SK-N-SH treated with all-trans-retinoic acid at 6 μM for 48 hours (cell line): ENCODE data around the gene ATP6V0B.

Source experiments
- ARNTL ChIP-seq: fragments of 450-650 bp; formaldehyde crosslinking; IDR thresholded peaks from 2 replicates; pipeline ENCODE4 v1.5.0; 2020; ENCODE audit warnings: low read depth, mild to moderate bottlenecking, moderate library complexity, borderline replicate concordance
- BACH2 ChIP-seq: fragments of 250-450 bp; sonication (Bioruptor Pico); IDR thresholded peaks from 2 replicates; pipeline ENCODE4 v1.9.0; 2021; ENCODE audit warnings: mild to moderate bottlenecking, borderline replicate concordance
- CSRNP3 ChIP-seq: fragments of 250-450 bp; sonication (Bioruptor Pico); IDR thresholded peaks from 2 replicates; pipeline ENCODE4 v1.5.1; 2021; ENCODE audit warnings: mild to moderate bottlenecking, moderate library complexity
- GLIS3 ChIP-seq: fragments of 250-450 bp; sonication (Bioruptor Pico); IDR thresholded peaks from 2 replicates; pipeline ENCODE4 v1.5.0; 2020; ENCODE audit warnings: mild to moderate bottlenecking, moderate library complexity
- OSR1 ChIP-seq: fragments of 250-450 bp; sonication (Bioruptor Pico); IDR thresholded peaks from 2 replicates; pipeline ENCODE4 v1.8.0; 2022; ENCODE audit warnings: moderate library complexity, mild to moderate bottlenecking, inconsistent platforms
- RARB ChIP-seq: fragments of 250-450 bp; sonication (Bioruptor Pico); IDR thresholded peaks from 2 replicates; pipeline ENCODE4 v1.8.0; 2021; ENCODE audit warnings: mild to moderate bottlenecking, moderate library complexity
- TOX ChIP-seq: fragments of 250-450 bp; sonication (Bioruptor Pico); IDR thresholded peaks from 2 replicates; pipeline ENCODE4 v1.8.0; 2021; ENCODE audit warnings: mild to moderate bottlenecking, moderate library complexity, borderline replicate concordance
- ZFP3 ChIP-seq: fragments of 250-450 bp; sonication (Bioruptor Pico); IDR thresholded peaks from 2 replicates; pipeline ENCODE4 v1.5.0; 2020; ENCODE audit warnings: mild to moderate bottlenecking, moderate library complexity
- ZFP30 ChIP-seq: fragments of 450-650 bp; formaldehyde crosslinking; IDR thresholded peaks from 2 replicates; pipeline ENCODE4 v1.5.0; 2022; ENCODE audit warnings: mild to moderate bottlenecking, moderate library complexity
- ZNF70 ChIP-seq: fragments of 450-650 bp; formaldehyde crosslinking; IDR thresholded peaks from 2 replicates; pipeline ENCODE4 v1.5.0; 2020; ENCODE audit warnings: mild to moderate bottlenecking, moderate library complexity
- ZNF8 ChIP-seq: fragments of 450-650 bp; formaldehyde crosslinking; IDR thresholded peaks from 2 replicates; pipeline ENCODE4 v1.5.0; 2020; ENCODE audit warnings: mild to moderate bottlenecking, moderate library complexity
- TF ChIP-seq, protein P1 (sequence below): fragments of 250-450 bp; sonication (Bioruptor Pico); IDR thresholded peaks from 2 replicates; pipeline ENCODE4 v1.8.0; 2020; ENCODE audit warnings: mild to moderate bottlenecking, moderate library complexity, borderline replicate concordance
- TF ChIP-seq, protein P2 (sequence below): fragments of 250-450 bp; sonication (Bioruptor Pico); IDR thresholded peaks from 2 replicates; pipeline ENCODE4 v1.8.0; 2021; ENCODE audit warnings: low read depth, mild to moderate bottlenecking, moderate library complexity, borderline replicate concordance

GRCh38 chr1:43960798-43961197 is 14.0 kb upstream of the ATP6V0B start:
- no peak for TF ChIP-seq TOX (CRISPR knock-in tag)
- no peak for TF ChIP-seq ZFP3 (CRISPR knock-in tag)
- TF ChIP-seq OSR1, result no peak
- TF ChIP-seq, protein P1, sequence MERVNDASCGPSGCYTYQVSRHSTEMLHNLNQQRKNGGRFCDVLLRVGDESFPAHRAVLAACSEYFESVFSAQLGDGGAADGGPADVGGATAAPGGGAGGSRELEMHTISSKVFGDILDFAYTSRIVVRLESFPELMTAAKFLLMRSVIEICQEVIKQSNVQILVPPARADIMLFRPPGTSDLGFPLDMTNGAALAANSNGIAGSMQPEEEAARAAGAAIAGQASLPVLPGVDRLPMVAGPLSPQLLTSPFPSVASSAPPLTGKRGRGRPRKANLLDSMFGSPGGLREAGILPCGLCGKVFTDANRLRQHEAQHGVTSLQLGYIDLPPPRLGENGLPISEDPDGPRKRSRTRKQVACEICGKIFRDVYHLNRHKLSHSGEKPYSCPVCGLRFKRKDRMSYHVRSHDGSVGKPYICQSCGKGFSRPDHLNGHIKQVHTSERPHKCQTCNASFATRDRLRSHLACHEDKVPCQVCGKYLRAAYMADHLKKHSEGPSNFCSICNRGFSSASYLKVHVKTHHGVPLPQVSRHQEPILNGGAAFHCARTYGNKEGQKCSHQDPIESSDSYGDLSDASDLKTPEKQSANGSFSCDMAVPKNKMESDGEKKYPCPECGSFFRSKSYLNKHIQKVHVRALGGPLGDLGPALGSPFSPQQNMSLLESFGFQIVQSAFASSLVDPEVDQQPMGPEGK (CRISPR knock-in tag), result no peak
- no peak for TF ChIP-seq ARNTL (CRISPR knock-in tag)
- no peak for TF ChIP-seq ZFP30 (CRISPR knock-in tag)
- TF ChIP-seq ZNF8 (CRISPR knock-in tag), result no peak
- TF ChIP-seq CSRNP3 (CRISPR knock-in tag), result no peak
- no peak for TF ChIP-seq BACH2
- TF ChIP-seq ZNF70, result no peak
- TF ChIP-seq RARB (CRISPR knock-in tag), result no peak
- TF ChIP-seq, protein P2, sequence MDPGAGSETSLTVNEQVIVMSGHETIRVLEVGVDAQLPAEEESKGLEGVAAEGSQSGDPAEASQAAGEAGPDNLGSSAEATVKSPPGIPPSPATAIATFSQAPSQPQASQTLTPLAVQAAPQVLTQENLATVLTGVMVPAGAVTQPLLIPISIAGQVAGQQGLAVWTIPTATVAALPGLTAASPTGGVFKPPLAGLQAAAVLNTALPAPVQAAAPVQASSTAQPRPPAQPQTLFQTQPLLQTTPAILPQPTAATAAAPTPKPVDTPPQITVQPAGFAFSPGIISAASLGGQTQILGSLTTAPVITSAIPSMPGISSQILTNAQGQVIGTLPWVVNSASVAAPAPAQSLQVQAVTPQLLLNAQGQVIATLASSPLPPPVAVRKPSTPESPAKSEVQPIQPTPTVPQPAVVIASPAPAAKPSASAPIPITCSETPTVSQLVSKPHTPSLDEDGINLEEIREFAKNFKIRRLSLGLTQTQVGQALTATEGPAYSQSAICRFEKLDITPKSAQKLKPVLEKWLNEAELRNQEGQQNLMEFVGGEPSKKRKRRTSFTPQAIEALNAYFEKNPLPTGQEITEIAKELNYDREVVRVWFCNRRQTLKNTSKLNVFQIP (CRISPR knock-in tag), result no peak
- no peak for TF ChIP-seq GLIS3 (CRISPR knock-in tag)
